ENCODE results near the gene TECR. TPM values are rescaled to one million over a fixed set of nuclear protein-coding genes. Genes with fewer than 3 reads are reported as not detected.

The TECR gene
- total and polyA plus RNA-seq, 2 of the 13 experiments (the other 11 are each of a cell fraction or from before 2014, with no cell fraction given) = 54.9 to 121 TPM

DNA sequence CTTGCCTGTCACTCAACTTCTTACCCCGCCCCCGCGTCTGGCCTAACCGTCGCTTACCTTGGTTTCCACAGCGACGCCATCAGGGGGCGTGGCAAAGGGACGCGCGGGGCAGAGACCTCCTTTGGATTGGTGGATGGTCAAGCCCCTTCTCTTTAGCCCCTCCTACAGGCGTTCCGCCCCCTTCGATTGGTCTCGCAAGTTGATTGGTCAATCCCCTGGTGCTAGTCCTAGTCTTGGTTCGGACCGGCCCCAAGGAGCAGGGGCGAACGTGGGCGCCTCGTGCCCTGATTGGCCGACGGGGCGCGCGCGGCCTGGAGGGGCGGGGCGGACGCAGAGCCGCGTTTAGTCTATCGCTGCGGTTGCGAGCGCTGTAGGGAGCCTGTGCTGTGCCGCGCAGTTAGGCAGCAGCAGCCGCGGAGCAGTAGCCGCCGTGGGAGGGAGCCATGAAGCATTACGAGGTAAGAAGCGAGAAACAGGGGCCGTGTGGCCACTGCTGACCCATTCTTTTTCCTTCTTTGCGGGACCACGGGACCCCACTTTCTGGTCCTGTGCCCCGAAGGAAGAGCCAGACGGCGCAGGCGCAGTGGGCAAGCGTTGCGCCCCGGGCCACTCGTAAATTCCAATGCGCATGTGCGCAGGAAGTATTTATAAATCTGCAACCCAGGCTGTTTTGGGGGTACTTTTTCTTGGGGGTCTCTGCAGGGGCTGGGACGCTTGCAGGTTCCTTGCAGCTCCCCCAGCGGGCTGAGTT is at the start of gene TECR (continued):
- TF ChIP-seq, protein P1, sequence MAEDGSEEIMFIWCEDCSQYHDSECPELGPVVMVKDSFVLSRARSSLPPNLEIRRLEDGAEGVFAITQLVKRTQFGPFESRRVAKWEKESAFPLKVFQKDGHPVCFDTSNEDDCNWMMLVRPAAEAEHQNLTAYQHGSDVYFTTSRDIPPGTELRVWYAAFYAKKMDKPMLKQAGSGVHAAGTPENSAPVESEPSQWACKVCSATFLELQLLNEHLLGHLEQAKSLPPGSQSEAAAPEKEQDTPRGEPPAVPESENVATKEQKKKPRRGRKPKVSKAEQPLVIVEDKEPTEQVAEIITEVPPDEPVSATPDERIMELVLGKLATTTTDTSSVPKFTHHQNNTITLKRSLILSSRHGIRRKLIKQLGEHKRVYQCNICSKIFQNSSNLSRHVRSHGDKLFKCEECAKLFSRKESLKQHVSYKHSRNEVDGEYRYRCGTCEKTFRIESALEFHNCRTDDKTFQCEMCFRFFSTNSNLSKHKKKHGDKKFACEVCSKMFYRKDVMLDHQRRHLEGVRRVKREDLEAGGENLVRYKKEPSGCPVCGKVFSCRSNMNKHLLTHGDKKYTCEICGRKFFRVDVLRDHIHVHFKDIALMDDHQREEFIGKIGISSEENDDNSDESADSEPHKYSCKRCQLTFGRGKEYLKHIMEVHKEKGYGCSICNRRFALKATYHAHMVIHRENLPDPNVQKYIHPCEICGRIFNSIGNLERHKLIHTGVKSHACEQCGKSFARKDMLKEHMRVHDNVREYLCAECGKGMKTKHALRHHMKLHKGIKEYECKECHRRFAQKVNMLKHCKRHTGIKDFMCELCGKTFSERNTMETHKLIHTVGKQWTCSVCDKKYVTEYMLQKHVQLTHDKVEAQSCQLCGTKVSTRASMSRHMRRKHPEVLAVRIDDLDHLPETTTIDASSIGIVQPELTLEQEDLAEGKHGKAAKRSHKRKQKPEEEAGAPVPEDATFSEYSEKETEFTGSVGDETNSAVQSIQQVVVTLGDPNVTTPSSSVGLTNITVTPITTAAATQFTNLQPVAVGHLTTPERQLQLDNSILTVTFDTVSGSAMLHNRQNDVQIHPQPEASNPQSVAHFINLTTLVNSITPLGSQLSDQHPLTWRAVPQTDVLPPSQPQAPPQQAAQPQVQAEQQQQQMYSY (CRISPR knock-in tag; IDR thresholded peaks at IDR 0.05) = no peak
- TF ChIP-seq PLRG1 (conservative IDR thresholded peaks at IDR 0.05) (no peak), AKAP8 (CRISPR knock-in tag; IDR thresholded peaks at IDR 0.05) (no peak), TBX2 (CRISPR knock-in tag; IDR thresholded peaks at IDR 0.05; ENCODE audit: borderline replicate concordance) (peak; percentile 76; the same call in 1 of the 2 replicates), RFX3 (CRISPR knock-in tag; IDR thresholded peaks at IDR 0.05) (peak; percentile 72), FOSL1 (CRISPR knock-in tag; IDR thresholded peaks at IDR 0.05; ENCODE audit: borderline replicate concordance) (no peak), KDM2A (CRISPR knock-in tag; IDR thresholded peaks at IDR 0.05; ENCODE audit: borderline replicate concordance, low read depth) (peak; percentile 53; the same call in 1 of the 2 replicates), FOXK2 (IDR thresholded peaks at IDR 0.05) (no peak), YEATS4 (CRISPR knock-in tag; IDR thresholded peaks at IDR 0.05; ENCODE audit: borderline replicate concordance) (0 out of 2 replicates have a peak, but pooled peaks have one; percentile 62), MAF1 (CRISPR knock-in tag; IDR thresholded peaks at IDR 0.05; ENCODE audit: borderline replicate concordance) (no peak), SCMH1 (CRISPR knock-in tag; IDR thresholded peaks at IDR 0.05; ENCODE audit: borderline replicate concordance) (no peak)
- TF ChIP-seq, protein P2, sequence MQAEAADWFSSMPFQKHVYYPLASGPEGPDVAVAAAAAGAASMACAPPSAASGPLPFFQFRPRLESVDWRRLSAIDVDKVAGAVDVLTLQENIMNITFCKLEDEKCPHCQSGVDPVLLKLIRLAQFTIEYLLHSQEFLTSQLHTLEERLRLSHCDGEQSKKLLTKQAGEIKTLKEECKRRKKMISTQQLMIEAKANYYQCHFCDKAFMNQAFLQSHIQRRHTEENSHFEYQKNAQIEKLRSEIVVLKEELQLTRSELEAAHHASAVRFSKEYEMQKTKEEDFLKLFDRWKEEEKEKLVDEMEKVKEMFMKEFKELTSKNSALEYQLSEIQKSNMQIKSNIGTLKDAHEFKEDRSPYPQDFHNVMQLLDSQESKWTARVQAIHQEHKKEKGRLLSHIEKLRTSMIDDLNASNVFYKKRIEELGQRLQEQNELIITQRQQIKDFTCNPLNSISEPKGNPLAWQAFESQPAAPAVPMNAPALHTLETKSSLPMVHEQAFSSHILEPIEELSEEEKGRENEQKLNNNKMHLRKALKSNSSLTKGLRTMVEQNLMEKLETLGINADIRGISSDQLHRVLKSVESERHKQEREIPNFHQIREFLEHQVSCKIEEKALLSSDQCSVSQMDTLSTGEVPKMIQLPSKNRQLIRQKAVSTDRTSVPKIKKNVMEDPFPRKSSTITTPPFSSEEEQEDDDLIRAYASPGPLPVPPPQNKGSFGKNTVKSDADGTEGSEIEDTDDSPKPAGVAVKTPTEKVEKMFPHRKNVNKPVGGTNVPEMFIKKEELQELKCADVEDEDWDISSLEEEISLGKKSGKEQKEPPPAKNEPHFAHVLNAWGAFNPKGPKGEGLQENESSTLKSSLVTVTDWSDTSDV (CRISPR knock-in tag; IDR thresholded peaks at IDR 0.05) = peak; percentile 45; the same call in 1 of the 2 replicates
- TF ChIP-seq, protein P3, sequence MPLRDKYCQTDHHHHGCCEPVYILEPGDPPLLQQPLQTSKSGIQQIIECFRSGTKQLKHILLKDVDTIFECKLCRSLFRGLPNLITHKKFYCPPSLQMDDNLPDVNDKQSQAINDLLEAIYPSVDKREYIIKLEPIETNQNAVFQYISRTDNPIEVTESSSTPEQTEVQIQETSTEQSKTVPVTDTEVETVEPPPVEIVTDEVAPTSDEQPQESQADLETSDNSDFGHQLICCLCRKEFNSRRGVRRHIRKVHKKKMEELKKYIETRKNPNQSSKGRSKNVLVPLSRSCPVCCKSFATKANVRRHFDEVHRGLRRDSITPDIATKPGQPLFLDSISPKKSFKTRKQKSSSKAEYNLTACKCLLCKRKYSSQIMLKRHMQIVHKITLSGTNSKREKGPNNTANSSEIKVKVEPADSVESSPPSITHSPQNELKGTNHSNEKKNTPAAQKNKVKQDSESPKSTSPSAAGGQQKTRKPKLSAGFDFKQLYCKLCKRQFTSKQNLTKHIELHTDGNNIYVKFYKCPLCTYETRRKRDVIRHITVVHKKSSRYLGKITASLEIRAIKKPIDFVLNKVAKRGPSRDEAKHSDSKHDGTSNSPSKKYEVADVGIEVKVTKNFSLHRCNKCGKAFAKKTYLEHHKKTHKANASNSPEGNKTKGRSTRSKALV (CRISPR knock-in tag; IDR thresholded peaks at IDR 0.05) = no peak
- TF ChIP-seq, protein P4, sequence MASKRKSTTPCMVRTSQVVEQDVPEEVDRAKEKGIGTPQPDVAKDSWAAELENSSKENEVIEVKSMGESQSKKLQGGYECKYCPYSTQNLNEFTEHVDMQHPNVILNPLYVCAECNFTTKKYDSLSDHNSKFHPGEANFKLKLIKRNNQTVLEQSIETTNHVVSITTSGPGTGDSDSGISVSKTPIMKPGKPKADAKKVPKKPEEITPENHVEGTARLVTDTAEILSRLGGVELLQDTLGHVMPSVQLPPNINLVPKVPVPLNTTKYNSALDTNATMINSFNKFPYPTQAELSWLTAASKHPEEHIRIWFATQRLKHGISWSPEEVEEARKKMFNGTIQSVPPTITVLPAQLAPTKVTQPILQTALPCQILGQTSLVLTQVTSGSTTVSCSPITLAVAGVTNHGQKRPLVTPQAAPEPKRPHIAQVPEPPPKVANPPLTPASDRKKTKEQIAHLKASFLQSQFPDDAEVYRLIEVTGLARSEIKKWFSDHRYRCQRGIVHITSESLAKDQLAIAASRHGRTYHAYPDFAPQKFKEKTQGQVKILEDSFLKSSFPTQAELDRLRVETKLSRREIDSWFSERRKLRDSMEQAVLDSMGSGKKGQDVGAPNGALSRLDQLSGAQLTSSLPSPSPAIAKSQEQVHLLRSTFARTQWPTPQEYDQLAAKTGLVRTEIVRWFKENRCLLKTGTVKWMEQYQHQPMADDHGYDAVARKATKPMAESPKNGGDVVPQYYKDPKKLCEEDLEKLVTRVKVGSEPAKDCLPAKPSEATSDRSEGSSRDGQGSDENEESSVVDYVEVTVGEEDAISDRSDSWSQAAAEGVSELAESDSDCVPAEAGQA (IDR thresholded peaks at IDR 0.05; ENCODE audit: low read depth) = peak; percentile 21; the same call in 1 of the 2 replicates
- TF ChIP-seq, protein P4 (CRISPR knock-in tag; IDR thresholded peaks at IDR 0.05; ENCODE audit: borderline replicate concordance) = no peak
